EH (cell line): ENCODE measurements around the gene GRAP2.
"Not testable (repeated sequence)": the region's sequence is repeated elsewhere in the genome, so short reads cannot be mapped to it uniquely, and the experiment has no call there.

Experiments used
- DNase-seq: peaks from one replicate; pipeline ENCODE4 v3.0.0-alpha.2; 2015; ENCODE audit warnings: low read depth

Gene GRAP2

GRCh38 chr22:39992894-39993293 lies 92.0 kb downstream of the GRAP2 start:
- DNase-seq: not testable (repeated sequence)

GRCh38 chr22:39994041-39994565 lies 93.2 kb downstream of the GRAP2 start:
- DNase-seq: no peak

GRCh38 chr22:39994566-39995392 lies 93.9 kb downstream of the GRAP2 start, which contains the start of gene FAM83F:
Gene FAM83F (plus strand): TSS chr22:39994954. CDS start chr22:39995043, 89 bp downstream.
- DNase-seq: no peak

GRCh38 chr22:39995393-39996252 lies 94.7 kb downstream of the GRAP2 start:
- DNase-seq: no peak

GRCh38 chr22:39996732-39997131 lies 95.8 kb downstream of the GRAP2 start:
- no peak for DNase-seq

- no peak for DNase-seq
Observed at GRCh38 chr22:39997421-39997820, 96.5 kb downstream of the GRAP2 start.

- DNase-seq: peak; percentile 15
Observed at GRCh38 chr22:39997939-39998726, 97.2 kb downstream of the GRAP2 start.

GRCh38 chr22:39999144-39999757 lies 98.4 kb downstream of the GRAP2 start:
- DNase-seq: peak; percentile 45

GRCh38 chr22:40000171-40000570 lies 99.3 kb downstream of the GRAP2 start:
- no peak for DNase-seq

GRCh38 chr22:40001106-40001505 lies 100.2 kb downstream of the GRAP2 start:
- no peak for DNase-seq

GRCh38 chr22:40001800-40002577 lies 101.1 kb downstream of the GRAP2 start:
- DNase-seq: peak; percentile 11

- DNase-seq: no peak
Observed at GRCh38 chr22:40002935-40003715, 102.2 kb downstream of the GRAP2 start.

GRCh38 chr22:40004836-40005235 lies 104.0 kb downstream of the GRAP2 start:
- no peak for DNase-seq

GRCh38 chr22:40006641-40007040 lies 105.8 kb downstream of the GRAP2 start:
- DNase-seq: no peak

- no peak for DNase-seq
Observed at GRCh38 chr22:40007853-40008710, 107.2 kb downstream of the GRAP2 start.

GRCh38 chr22:40008726-40009291 lies 107.9 kb downstream of the GRAP2 start:
- no peak for DNase-seq

- no peak for DNase-seq
Observed at GRCh38 chr22:40009292-40009774, 108.4 kb downstream of the GRAP2 start.

GRCh38 chr22:40009951-40010671 lies 109.2 kb downstream of the GRAP2 start:
- DNase-seq: no peak
